IMR-90 (cell line): Measurements from ENCODE around the gene MAGI2. TPM values are rescaled to one million over a fixed set of nuclear protein-coding genes. Genes with fewer than 3 reads are reported as not detected.

Experiments
- ATAC-seq: fragments of 200-7000 bp; cut with Tn5 transposase; 2 replicates; pipeline ENCODE4 v1.9.1; 2020; ENCODE audit warnings: low read depth, mild to moderate bottlenecking, moderate library complexity
- BruUV-seq: library from RNA; stranded (reverse); fragments of 400-500 nt; replicated peaks from 2 replicates; lab custom pipeline; 2021; lab: Mats Ljungman, UMichigan
- CTCF ChIA-PET: fragments of 300-600 bp; formaldehyde crosslinking; extraction: SDS; loops from one replicate; lab custom pipeline; 2021; ENCODE audit warnings: antibody characterized with exemption; lab: Yijun Ruan, JAX
- POLR2A ChIA-PET: fragments of 300-600 bp; sonication (Branson Sonifier 250); formaldehyde crosslinking; loops from one replicate; lab custom pipeline; 2022; ENCODE audit warnings: antibody characterized with exemption; ENCODE audit not compliant: unreplicated experiment; lab: Charles Lee
- DNase-seq: peaks from one replicate; pipeline ENCODE4 v3.0.0; 2013
- H2AFZ ChIP-seq: replicated peaks from 2 replicates; pipeline ENCODE3; 2013; ENCODE audit warnings: low read length, mild to moderate bottlenecking; ENCODE audit not compliant: poor library complexity
- H2AK5ac ChIP-seq: 2 replicates; pipeline ENCODE4 v1.6.1; 2013; ENCODE audit warnings: low read depth, low read length, inconsistent platforms
- H2AK9ac ChIP-seq: replicated peaks from 2 replicates; pipeline ENCODE3; 2013; ENCODE audit warnings: mild to moderate bottlenecking, low read depth, low read length, moderate library complexity; ENCODE audit not compliant: poor library complexity
- H2BK120ac ChIP-seq: 2 replicates; pipeline ENCODE4 v1.6.1; 2013; ENCODE audit warnings: low read depth, low read length, inconsistent platforms
- H2BK15ac ChIP-seq: 3 replicates; pipeline ENCODE4 v1.6.1; 2013; ENCODE audit warnings: low read depth, low read length, inconsistent platforms
- H2BK20ac ChIP-seq: 2 replicates; pipeline ENCODE4 v1.6.1; 2013; ENCODE audit warnings: low read depth, mild to moderate bottlenecking, inconsistent platforms, low read length, moderate library complexity
- H2BK5ac ChIP-seq: 2 replicates; pipeline ENCODE4 v1.6.1; 2013; ENCODE audit warnings: mild to moderate bottlenecking, low read depth, low read length, inconsistent platforms; ENCODE audit not compliant: poor library complexity, severe bottlenecking
- H3K14ac ChIP-seq: replicated peaks from 2 replicates; pipeline ENCODE4 v1.6.1; 2013; ENCODE audit warnings: low read depth, low read length, inconsistent platforms
- H3K18ac ChIP-seq: 2 replicates; pipeline ENCODE4 v1.6.1; 2013; ENCODE audit warnings: low read depth, low read length, control low read depth
- H3K23ac ChIP-seq: 2 replicates; pipeline ENCODE4 v1.6.1; 2013; ENCODE audit warnings: low read depth, low read length, inconsistent platforms
- H3K27ac ChIP-seq: 2 replicates; pipeline ENCODE4 v1.5.1; 2013; ENCODE audit warnings: mild to moderate bottlenecking, control low read depth, low read length; ENCODE audit not compliant: insufficient read depth
- H3K27me3 ChIP-seq: 2 replicates; pipeline ENCODE4 v1.6.1; 2013; ENCODE audit warnings: low read length; ENCODE audit not compliant: control insufficient read depth, insufficient read depth
- H3K36me3 ChIP-seq: 2 replicates; pipeline ENCODE4 v1.6.1; 2013; ENCODE audit warnings: low read length, mixed read lengths; ENCODE audit not compliant: control insufficient read depth, insufficient read depth
- H3K4ac ChIP-seq: 2 replicates; pipeline ENCODE4 v1.6.1; 2013; ENCODE audit warnings: low read depth, low read length, inconsistent platforms
- H3K4me1 ChIP-seq: 2 replicates; pipeline ENCODE4 v1.6.1; 2013; ENCODE audit warnings: low read length, mixed read lengths; ENCODE audit not compliant: control insufficient read depth, insufficient read depth
- H3K4me2 ChIP-seq: 2 replicates; pipeline ENCODE4 v1.6.1; 2013; ENCODE audit warnings: low read depth, mild to moderate bottlenecking, control low read depth, low read length, moderate library complexity
- H3K4me3 ChIP-seq: 2 replicates; pipeline ENCODE4 v1.5.1; 2013; ENCODE audit warnings: low read depth, mild to moderate bottlenecking, control low read depth, low read length, moderate library complexity; ENCODE audit not compliant: insufficient read depth
- H3K56ac ChIP-seq: 2 replicates; pipeline ENCODE4 v1.6.1; 2013; ENCODE audit warnings: low read length, inconsistent platforms; ENCODE audit not compliant: insufficient read depth; ENCODE audit errors: extremely low read depth
- H3K79me1 ChIP-seq, 2 experiments: 2 replicates each; pipeline ENCODE4 v1.6.1; 2013; ENCODE audit warnings: low read length in 2 of 2, inconsistent platforms in 1 of 2, low read depth in 1 of 2
- H3K9ac ChIP-seq: 2 replicates; pipeline ENCODE4 v1.6.1; 2013; ENCODE audit warnings: low read depth, low read length, control low read depth
- H3K9me1 ChIP-seq: 2 replicates; pipeline ENCODE4 v1.6.1; 2013; ENCODE audit warnings: low read length, inconsistent platforms; ENCODE audit not compliant: insufficient read depth
- H3K9me3 ChIP-seq: 2 replicates; pipeline ENCODE4 v1.6.1; 2013; ENCODE audit warnings: low read length; ENCODE audit not compliant: control insufficient read depth, insufficient read depth
- H4K20me1 ChIP-seq: 2 replicates; pipeline ENCODE4 v1.6.1; 2013; ENCODE audit warnings: low read length, inconsistent platforms; ENCODE audit not compliant: insufficient read depth
- H4K5ac ChIP-seq: 2 replicates; pipeline ENCODE4 v1.6.1; 2013; ENCODE audit warnings: mild to moderate bottlenecking, low read depth, low read length, control low read depth
- H4K8ac ChIP-seq, 2 experiments: 2 replicates each; pipeline ENCODE4 v1.6.1; 2013; ENCODE audit warnings: low read depth in 2 of 2, low read length in 2 of 2, control low read depth in 1 of 2, inconsistent platforms in 1 of 2
- H4K91ac ChIP-seq: 2 replicates; pipeline ENCODE4 v1.6.1; 2013; ENCODE audit warnings: low read depth, low read length, inconsistent platforms; ENCODE audit not compliant: insufficient read depth
- BHLHE40 ChIP-seq: fragments of 150-350 bp; IDR thresholded peaks from 2 replicates; pipeline ENCODE4 v1.6.1; 2016; ENCODE audit warnings: mild to moderate bottlenecking, low read depth, low read length
- RFX5 ChIP-seq: IDR thresholded peaks from 2 replicates; pipeline ENCODE4 v1.8.0; 2012; ENCODE audit warnings: low read depth, mild to moderate bottlenecking, low read length, moderate library complexity
- dilution Hi-C: fragments of 300-500 bp; cut with HindIII; formaldehyde crosslinking; loops from one replicate; pipeline ENCODE4 v1.14.3; 2018; ENCODE audit warnings: low sequenced_read_pairs; ENCODE audit not compliant: unreplicated experiment
- in situ Hi-C: fragments of 300-500 bp; cut with MboI; formaldehyde crosslinking; loops from 3 replicates; pipeline ENCODE4 v1.14.3; 2019; ENCODE audit warnings: low sequenced_read_pairs, inconsistent platforms, mixed read lengths
- intact Hi-C: fragments of 100-400 bp; cut with micrococcal nuclease; formaldehyde crosslinking; loops from 2 replicates; pipeline ENCODE4 v1.10.0; 2022
- polyA plus RNA-seq, 3 experiments: library from polyadenylated mRNA; depleted of rRNA; stranded (reverse); fragments of >200 nt; gene quantifications; 2 replicates each; pipeline ENCODE4 v1.2.3, GENCODE V29; 2012; ENCODE audit warnings: low replicate concordance in 1 of 3
- total RNA-seq: library from RNA; depleted of rRNA; stranded (reverse); fragments of >200 nt; gene quantifications from 2 replicates; pipeline ENCODE4 v1.2.3, GENCODE V29; 2012

Gene MAGI2
- total and polyA plus RNA-seq, 2 of the 4 experiments (the other 2 are of a cell fraction), result 2.5 to 17.9 TPM

DNA sequence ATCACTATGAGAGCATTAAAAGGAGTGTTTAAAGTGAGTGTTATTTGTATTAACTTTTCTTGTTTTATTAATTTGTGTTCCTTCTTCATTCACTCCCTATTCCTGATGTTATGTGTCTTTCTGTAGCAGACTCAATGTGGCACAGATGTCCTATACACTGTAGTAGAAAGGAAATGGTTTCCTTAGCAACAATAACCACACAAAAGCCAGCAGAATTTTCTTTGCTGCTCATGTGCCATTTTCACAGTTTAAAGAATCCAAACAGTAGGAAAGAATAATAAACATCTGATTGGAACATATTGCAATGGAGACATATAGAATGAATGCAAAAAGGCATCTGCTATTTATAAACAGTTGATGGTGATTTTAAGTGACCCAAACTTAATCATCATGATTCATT, 891.3 kb downstream of the MAGI2 start:
- H2BK5ac ChIP-seq, result no peak overlapping the region
- H3K14ac ChIP-seq, result no peak overlapping the region
- BruUV-seq, result no TSS peak
- H4K5ac ChIP-seq, result no peak overlapping the region
- in situ Hi-C loops, result no loop called here
- CTCF ChIA-PET, result no interaction called here
- no peak overlapping the region for H4K8ac ChIP-seq
- H2BK20ac ChIP-seq, result no peak overlapping the region
- no peak overlapping the region for H3K4me3 ChIP-seq
- H3K4ac ChIP-seq, result no peak overlapping the region
- H3K79me1 ChIP-seq, result no peaks in the 10 kb centered on the region
- DNase-seq, result peak; percentile 50
- no peak overlapping the region for H2AK5ac ChIP-seq
- no peak overlapping the region for H2BK120ac ChIP-seq
- no peak overlapping the region for H4K91ac ChIP-seq
- no peak for ATAC-seq
- H3K23ac ChIP-seq, result no peak overlapping the region
- H3K27ac ChIP-seq, result no peak overlapping the region
- peaks cover 6% of the 10 kb centered on the region for H3K9me1 ChIP-seq
- H3K4me1 ChIP-seq, result no peaks in the 10 kb centered on the region; the same call in 1 of the 2 replicates
- dilution Hi-C loops, result no loop called here
- no peak overlapping the region for H3K18ac ChIP-seq
- no peak overlapping the region for H3K9ac ChIP-seq
- no peaks in the 10 kb centered on the region for H3K27me3 ChIP-seq
- H2AK9ac ChIP-seq, result no peak overlapping the region
- H2AFZ ChIP-seq, result no peak overlapping the region
- TF ChIP-seq BHLHE40 (peak; percentile 86), RFX5 (no peak)
- no peak overlapping the region for H2BK15ac ChIP-seq
- H3K56ac ChIP-seq, result no peak overlapping the region
- H3K4me2 ChIP-seq, result no peak overlapping the region
- no peaks in the 10 kb centered on the region for H3K9me3 ChIP-seq
- intact Hi-C loops, result no loop called here
- POLR2A ChIA-PET, result no interaction called here
- H3K36me3 ChIP-seq, result no peaks in the 10 kb centered on the region
- 0 out of 2 replicates have a peak, but pooled peaks cover 5% of the 10 kb centered on the region for H4K20me1 ChIP-seq
